Activated CD4-positive, alpha-beta T cell treated with anti-CD3 and anti-CD28 coated beads for 24 hours (primary cell): ENCODE results near the gene NUDT7.

Source experiments
- DNase-seq, 2 donors: peaks; one replicate each; pipeline ENCODE4 v3.0.0-alpha.2; 2020; ENCODE audit warnings: low read depth in 2 of 2

NUDT7 gene

GRCh38 chr16:77724174-77724573, 1.9 kb downstream of the NUDT7 start:
- DNase-seq = no peak

GRCh38 chr16:77729951-77730350, 7.6 kb downstream of the NUDT7 start:
- DNase-seq = no peak

GRCh38 chr16:77732241-77732946, 10.1 kb downstream of the NUDT7 start:
- DNase-seq = no peak

GRCh38 chr16:77736879-77737278, 14.6 kb downstream of the NUDT7 start:
- no peak for DNase-seq

- no peak for DNase-seq
These were observed 16.6 kb downstream of the NUDT7 start for GRCh38 chr16:77738706-77739558.

- DNase-seq = no peak
These were observed 17.2 kb downstream of the NUDT7 start for GRCh38 chr16:77739559-77739892.

GRCh38 chr16:77744141-77744540, 21.8 kb downstream of the NUDT7 start:
- DNase-seq = no peak

GRCh38 chr16:77745972-77746371, 23.7 kb downstream of the NUDT7 start:
- no peak for DNase-seq

GRCh38 chr16:77748421-77749005, 26.2 kb downstream of the NUDT7 start:
- no peak for DNase-seq

GRCh38 chr16:77749415-77749814, 27.1 kb downstream of the NUDT7 start:
- DNase-seq = no peak

- DNase-seq = no peak
These were observed 35.7 kb downstream of the NUDT7 start for GRCh38 chr16:77758046-77758445.

- no peak for DNase-seq
These were observed 36.2 kb downstream of the NUDT7 start for GRCh38 chr16:77758508-77758907.

- no peak for DNase-seq
These were observed 36.9 kb downstream of the NUDT7 start for GRCh38 chr16:77759201-77759600.

GRCh38 chr16:77759821-77760220, 37.5 kb downstream of the NUDT7 start:
- no peak for DNase-seq

- no peak for DNase-seq
These were observed 38.5 kb downstream of the NUDT7 start for GRCh38 chr16:77760800-77761199.

- no peak for DNase-seq
These were observed 38.9 kb downstream of the NUDT7 start for GRCh38 chr16:77761204-77761603.

- DNase-seq = no peak
These were observed 39.9 kb downstream of the NUDT7 start for GRCh38 chr16:77762262-77762661.

- DNase-seq = no peak
These were observed 41.7 kb downstream of the NUDT7 start for GRCh38 chr16:77763994-77764393.

GRCh38 chr16:77767211-77767610, 44.9 kb downstream of the NUDT7 start:
- no peak for DNase-seq

GRCh38 chr16:77767826-77768225, 45.5 kb downstream of the NUDT7 start:
- DNase-seq = no peak

GRCh38 chr16:77775911-77776909, 53.9 kb downstream of the NUDT7 start:
- DNase-seq = no peak

GRCh38 chr16:77777745-77778144, 55.4 kb downstream of the NUDT7 start:
- DNase-seq = no peak
